GM12875 (cell line): ENCODE results near the gene DGCR6L.
"Not testable (repeated sequence)": the region's sequence is repeated elsewhere in the genome, so short reads cannot be mapped to it uniquely, and the experiment has no call there.

Source experiments
- H3K4me3 ChIP-seq: one replicate; pipeline ENCODE4 v1.5.1; 2011; ENCODE audit warnings: low read depth, low read length, control low read depth
- CTCF ChIP-seq: IDR thresholded peaks from 2 replicates; pipeline ENCODE4 v1.5.1; 2011; ENCODE audit warnings: low read depth, mild to moderate bottlenecking, control low read depth, inconsistent platforms, low read length, moderate library complexity, borderline replicate concordance; ENCODE audit not compliant: insufficient read depth

Gene DGCR6L

GRCh38 chr22:20282901-20283673 lies 36.8 kb downstream of the DGCR6L start:
- TF ChIP-seq CTCF = no peak
- H3K4me3 ChIP-seq = no peak overlapping the region

GRCh38 chr22:20281891-20282290 lies 38.0 kb downstream of the DGCR6L start:
- H3K4me3 ChIP-seq = no peak overlapping the region
- no peak for TF ChIP-seq CTCF

- not testable (repeated sequence) for H3K4me3 ChIP-seq
Measured at GRCh38 chr22:20281473-20281872, 38.4 kb downstream of the DGCR6L start.

DNA sequence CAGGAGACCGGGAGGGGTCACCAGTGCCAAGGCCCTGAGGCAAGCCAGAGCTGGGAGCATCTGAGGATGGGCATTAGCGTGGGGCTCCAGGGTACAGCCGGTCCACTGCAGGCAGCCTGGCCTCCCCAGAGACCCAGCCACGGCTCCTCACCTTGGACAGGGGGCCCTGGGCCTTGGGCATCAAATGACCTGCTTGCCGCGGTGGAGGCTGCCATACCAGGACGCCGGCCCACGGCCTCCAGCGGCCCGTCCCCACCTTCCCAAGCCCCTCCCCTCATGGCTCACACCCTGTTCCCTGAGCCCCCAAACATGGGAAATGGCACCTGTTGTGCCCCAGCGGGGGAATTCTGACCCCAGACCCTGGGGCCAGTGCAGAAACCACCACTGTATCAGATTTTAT lies 39.0 kb downstream of the DGCR6L start:
- no peak for TF ChIP-seq CTCF
- no peak overlapping the region for H3K4me3 ChIP-seq

GRCh38 chr22:20280163-20280562 lies 39.7 kb downstream of the DGCR6L start:
- H3K4me3 ChIP-seq = not testable (repeated sequence)

DNA sequence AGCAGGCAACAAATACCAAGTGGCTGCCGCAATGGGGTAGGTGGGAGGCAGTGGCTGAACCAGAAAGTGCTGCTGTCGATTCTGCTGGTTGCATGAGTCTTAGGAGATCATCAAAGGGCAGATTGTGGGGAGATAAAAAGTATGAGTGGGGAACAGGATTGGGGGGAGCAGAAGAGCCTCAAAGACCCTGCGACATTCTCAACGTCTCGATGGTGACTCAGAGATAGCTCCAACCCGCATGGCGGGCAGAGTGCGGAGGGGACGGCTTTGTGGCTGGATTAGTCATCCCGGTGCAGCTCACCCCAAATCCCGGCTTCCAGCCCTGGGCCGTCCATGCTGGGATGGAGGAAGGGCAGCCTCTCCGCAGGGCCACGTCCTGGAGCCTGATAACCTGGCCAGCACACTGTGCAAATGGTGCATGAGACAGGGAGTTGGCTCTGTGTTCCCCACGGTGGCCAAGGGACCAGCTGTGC lies 40.2 kb downstream of the DGCR6L start:
- H3K4me3 ChIP-seq = no peak overlapping the region
- no peak for TF ChIP-seq CTCF

GRCh38 chr22:20278726-20279490 lies 41.0 kb downstream of the DGCR6L start:
- not testable (repeated sequence) for H3K4me3 ChIP-seq

DNA sequence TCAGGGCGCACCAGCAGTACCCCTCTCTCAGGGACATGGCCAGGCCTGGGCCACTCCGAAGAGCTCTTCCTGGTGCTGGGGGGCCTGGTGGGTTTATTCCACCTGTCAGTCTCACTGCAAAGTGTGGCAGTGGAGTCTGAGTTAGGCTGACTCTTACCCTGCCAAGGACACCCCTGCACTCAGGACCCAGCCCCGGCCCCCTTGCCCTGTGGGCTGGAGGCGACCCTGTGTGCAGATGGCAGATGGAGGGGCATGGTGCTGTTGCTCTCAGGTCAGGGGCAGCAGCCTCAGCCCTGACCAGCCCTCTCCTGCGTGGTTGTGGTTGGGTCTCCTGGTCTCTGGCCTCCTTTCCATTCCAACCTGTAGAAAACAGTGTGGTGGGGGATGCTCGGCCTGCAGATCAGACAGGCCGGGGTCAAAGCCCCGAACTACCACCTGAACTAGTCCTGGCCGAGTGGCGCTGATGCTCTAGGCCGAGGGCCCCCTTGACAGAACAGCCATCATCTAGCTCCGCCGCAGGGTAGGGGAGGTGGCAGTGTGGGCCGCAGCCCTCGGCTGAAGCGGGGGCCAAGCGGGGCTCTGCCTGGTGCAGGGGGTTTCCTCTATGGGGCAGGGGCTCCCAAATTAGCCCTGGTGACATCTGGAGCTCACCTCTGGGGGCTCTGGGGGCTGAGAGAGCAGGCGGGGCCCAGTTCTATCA lies 41.8 kb downstream of the DGCR6L start:
- not testable (repeated sequence) for H3K4me3 ChIP-seq

- TF ChIP-seq CTCF = no peak
- H3K4me3 ChIP-seq = no peak overlapping the region
Measured at GRCh38 chr22:20276468-20276867, 43.4 kb downstream of the DGCR6L start.
